GM23338 (cell line): Measurements from ENCODE around the gene SUGP1.

Experiments
- EZH2 ChIP-seq: fragments of 200-600 bp; sonication (generic); IDR thresholded peaks from one replicate; pipeline ENCODE4 v1.8.0; 2017; ENCODE audit warnings: antibody characterized with exemption, mild to moderate bottlenecking, low read depth; ENCODE audit not compliant: unreplicated experiment
- EZH2phosphoT487 ChIP-seq: fragments of 200-600 bp; sonication (generic); IDR thresholded peaks from one replicate; pipeline ENCODE4 v1.8.1; 2018; ENCODE audit warnings: antibody characterized with exemption; ENCODE audit not compliant: unreplicated experiment
- POLR2AphosphoS5 ChIP-seq: IDR thresholded peaks from 2 replicates; pipeline ENCODE4 v1.6.1; 2016; ENCODE audit warnings: antibody characterized with exemption, low read depth
- REST ChIP-seq: IDR thresholded peaks from one replicate; pipeline ENCODE4 v1.6.1; 2018; ENCODE audit warnings: antibody characterized with exemption; ENCODE audit not compliant: unreplicated experiment
- TF ChIP-seq, protein P1 (sequence below), 2 experiments: fragments of 200-600 bp in 1 of 2; sonication (generic) in 1 of 2; conservative IDR thresholded peaks; 2 replicates each; pipeline versions ENCODE4 v1.5.1 to v1.6.1; 2016 to 2017; ENCODE audit warnings: antibody characterized with exemption in 2 of 2, low read depth in 2 of 2, mild to moderate bottlenecking in 2 of 2, moderate library complexity in 1 of 2

DNA sequence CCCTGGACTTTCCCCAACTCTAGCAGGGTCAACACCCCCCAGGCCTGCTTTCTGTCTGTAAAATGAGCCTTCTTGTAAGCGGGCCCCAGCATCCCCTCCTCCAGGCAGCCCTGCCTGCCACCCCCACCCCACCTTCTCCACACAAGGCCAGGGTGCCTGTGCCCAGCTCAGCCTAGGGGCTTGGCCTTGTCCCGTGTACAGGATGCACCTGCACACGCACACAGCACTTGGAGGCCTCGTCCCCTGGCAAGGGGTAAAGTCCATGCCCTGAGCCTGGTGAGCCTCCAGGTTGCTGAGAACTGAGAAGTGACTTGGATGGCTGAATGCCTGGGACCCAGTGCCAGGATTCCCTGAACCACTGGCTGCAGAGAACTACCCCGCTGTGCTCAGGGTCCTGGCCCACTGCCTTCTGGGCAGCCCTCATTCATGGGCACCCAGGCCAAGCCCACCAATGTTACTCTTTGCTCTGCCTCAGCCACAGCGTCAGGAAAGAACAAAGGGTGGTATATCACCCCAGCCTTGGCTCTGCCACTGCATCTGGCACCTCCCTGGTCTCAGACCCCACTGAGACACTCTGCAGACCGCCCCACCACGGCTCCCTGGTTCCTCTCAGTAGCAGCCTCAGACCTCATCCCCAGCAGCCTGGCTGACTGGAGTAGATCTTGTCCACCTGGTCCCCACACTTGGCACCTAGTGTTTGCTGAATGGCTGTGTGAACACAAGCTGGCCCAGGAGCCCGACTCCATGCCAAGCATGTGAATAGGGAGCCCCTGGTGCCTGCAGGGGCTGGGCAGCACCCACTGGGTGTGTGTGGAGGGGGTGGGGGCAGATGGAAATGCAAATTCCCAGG lies 45.4 kb downstream of the SUGP1 start:
- TF ChIP-seq EZH2 (no peak), REST (no peak), EZH2phosphoT487 (no peak), POLR2AphosphoS5 (no peak)
- TF ChIP-seq, protein P1, sequence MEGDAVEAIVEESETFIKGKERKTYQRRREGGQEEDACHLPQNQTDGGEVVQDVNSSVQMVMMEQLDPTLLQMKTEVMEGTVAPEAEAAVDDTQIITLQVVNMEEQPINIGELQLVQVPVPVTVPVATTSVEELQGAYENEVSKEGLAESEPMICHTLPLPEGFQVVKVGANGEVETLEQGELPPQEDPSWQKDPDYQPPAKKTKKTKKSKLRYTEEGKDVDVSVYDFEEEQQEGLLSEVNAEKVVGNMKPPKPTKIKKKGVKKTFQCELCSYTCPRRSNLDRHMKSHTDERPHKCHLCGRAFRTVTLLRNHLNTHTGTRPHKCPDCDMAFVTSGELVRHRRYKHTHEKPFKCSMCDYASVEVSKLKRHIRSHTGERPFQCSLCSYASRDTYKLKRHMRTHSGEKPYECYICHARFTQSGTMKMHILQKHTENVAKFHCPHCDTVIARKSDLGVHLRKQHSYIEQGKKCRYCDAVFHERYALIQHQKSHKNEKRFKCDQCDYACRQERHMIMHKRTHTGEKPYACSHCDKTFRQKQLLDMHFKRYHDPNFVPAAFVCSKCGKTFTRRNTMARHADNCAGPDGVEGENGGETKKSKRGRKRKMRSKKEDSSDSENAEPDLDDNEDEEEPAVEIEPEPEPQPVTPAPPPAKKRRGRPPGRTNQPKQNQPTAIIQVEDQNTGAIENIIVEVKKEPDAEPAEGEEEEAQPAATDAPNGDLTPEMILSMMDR (conservative IDR thresholded peaks at IDR 0.05; ENCODE audit: low read depth in 2 of 2): no peak
